Spleen (tissue), 11 donors: ENCODE measurements around the gene SAP130. TPM values are rescaled to one million over a fixed set of nuclear protein-coding genes. Genes with fewer than 3 reads are reported as not detected.

Experiments used
- DNase-seq: peaks from one replicate; pipeline ENCODE4 v3.0.0-alpha.2; 2020
- H3K27ac ChIP-seq, 8 donors: fragments of 200-600 bp; sonication (generic) in 7 of 8; 1 replicate in 4 of 8; 2 replicates in 4 of 8; pipeline versions ENCODE4 v1.5.0 to v1.8.0; 2016 to 2021; ENCODE audit warnings: inconsistent platforms in 4 of 8, mild to moderate bottlenecking in 4 of 8, moderate library complexity in 1 of 8
- H3K27me3 ChIP-seq, 7 donors: fragments of 200-600 bp; sonication (generic) in 6 of 7; replicated peaks in 1 of 7; 1 replicate in 4 of 7; 2 replicates in 3 of 7; pipeline versions ENCODE4 v1.5.0 to v1.8.0; 2016 to 2021; ENCODE audit warnings: inconsistent platforms in 3 of 7, mild to moderate bottlenecking in 1 of 7
- H3K36me3 ChIP-seq, 6 donors: fragments of 200-600 bp; sonication (generic) in 5 of 6; 1 replicate in 4 of 6; 2 replicates in 2 of 6; pipeline versions ENCODE4 v1.5.0 to v1.8.0; 2016 to 2021; ENCODE audit warnings: inconsistent platforms in 2 of 6
- H3K4me1 ChIP-seq, 6 donors: fragments of 200-600 bp; sonication (generic) in 5 of 6; 1 replicate in 3 of 6; 2 replicates in 3 of 6; pipeline versions ENCODE4 v1.5.0 to v1.8.0; 2016 to 2021; ENCODE audit warnings: inconsistent platforms in 3 of 6
- H3K4me3 ChIP-seq, 8 donors: fragments of 200-600 bp; sonication (generic) in 7 of 8; 1 replicate in 4 of 8; 2 replicates in 4 of 8; pipeline versions ENCODE4 v1.5.0 to v1.8.0; 2016 to 2021; ENCODE audit warnings: inconsistent platforms in 4 of 8, mild to moderate bottlenecking in 4 of 8, moderate library complexity in 2 of 8
- H3K9me3 ChIP-seq, 8 donors: fragments of 200-600 bp; sonication (generic) in 7 of 8; 1 replicate in 4 of 8; 2 replicates in 4 of 8; pipeline versions ENCODE4 v1.5.0 to v1.8.0; 2016 to 2021; ENCODE audit warnings: inconsistent platforms in 4 of 8
- CTCF ChIP-seq, 11 experiments: fragments of 200-600 bp in 7 of 11; fragments of 450-650 bp in 4 of 11; sonication (generic) in 4 of 11; IDR thresholded peaks in 8 of 11; conservative IDR thresholded peaks in 3 of 11; 1 replicate in 7 of 11; 2 replicates in 4 of 11; pipeline versions ENCODE4 v1.4.0 to v1.8.0; 2016 to 2021; ENCODE audit warnings: antibody characterized with exemption in 11 of 11, inconsistent platforms in 4 of 11, mild to moderate bottlenecking in 1 of 11
- POLR2A ChIP-seq, 3 donors: fragments of 450-650 bp; IDR thresholded peaks; one replicate each; pipeline ENCODE4 v1.5.1; 2017; ENCODE audit warnings: antibody characterized with exemption in 3 of 3, mild to moderate bottlenecking in 1 of 3
- POLR2AphosphoS5 ChIP-seq, 3 donors: sonication (generic); formaldehyde crosslinking; IDR thresholded peaks; one replicate each; pipeline ENCODE4 v1.5.1; 2017; ENCODE audit warnings: antibody characterized with exemption in 3 of 3
- WGBS, 5 donors: extraction: QIAGEN DNeasy Blood & Tissue Kit in 3 of 5; methylation state at CpG; one replicate each; pipeline versions ENCODE4 v1.1.5 to v1.1.7; 2013 to 2018; 5-methylcytosine and 5-hydroxymethylcytosine counted together
- intact Hi-C: fragments of 100-400 bp; cut with DNase I; formaldehyde crosslinking; loops from one replicate; pipeline ENCODE4 v1.15.0; 2023; ENCODE audit warnings: low total_unique reads
- polyA plus RNA-seq, 3 donors: library from polyadenylated mRNA; stranded (reverse); fragments of 200-250 nt; gene quantifications; one replicate each; pipeline ENCODE4 v1.2.1, GENCODE V29; 2013
- total RNA-seq, 7 donors: library from RNA; depleted of rRNA in 3 of 7; stranded (reverse); fragments of >200 nt in 3 of 7; fragmentation: NEBNext Ultra II Directional in 4 of 7; extraction: Animal tissue kit (Norgen Biotek cat#: 25700) in 4 of 7; gene quantifications; one replicate each; pipeline versions ENCODE4 v1.1.0 to v1.2.1, GENCODE V29; 2016 to 2021
- donor health status: healthy with polysubstance abuse.
- donor health status: DM: no; HTN: no; CAD: no; lungs with moderate emphysema.
- donor health status: DM: no; HTN: no; CAD: no.
- donor health status: Bipolar disorder and iron deficiency.
- donor health status: healthy.
- donor health status: DM: no; HTN: no; CAD: no.
- donor health status: DM: yes; HTN: yes; CAD: no.

SAP130 gene
- total and polyA plus RNA-seq, 10 donors = 3.6 to 23.5 (median 16.5) TPM

GRCh38 chr2:128016620-128017019 lies 11.2 kb downstream of the SAP130 start:
- H3K4me3 ChIP-seq = no peak overlapping the region
- no peak overlapping the region for H3K27ac ChIP-seq
- no peaks in the 10 kb centered on the region for H3K27me3 ChIP-seq
- no peaks in the 10 kb centered on the region for H3K4me1 ChIP-seq
- peaks cover 3 to 97% (median 62%) of the 10 kb centered on the region in 6 donors for H3K36me3 ChIP-seq
- WGBS, 5 donors = 94 to 97% (median 95%) methylated on average over 2 of the region's 2 CpGs
- no peaks in the 10 kb centered on the region for H3K9me3 ChIP-seq
- intact Hi-C loops = no loop called here
- DNase-seq = no peak
- TF ChIP-seq POLR2A (IDR thresholded peaks at IDR 0.05) (no peak), POLR2AphosphoS5 (IDR thresholded peaks at IDR 0.05) (no peak), CTCF (IDR thresholded peaks at IDR 0.05 in 8 of 11, conservative IDR thresholded peaks at IDR 0.05 in 3 of 11) (no peak)

GRCh38 chr2:128012698-128013097 lies 15.2 kb downstream of the SAP130 start:
- no peaks in the 10 kb centered on the region for H3K27me3 ChIP-seq
- H3K4me3 ChIP-seq = no peak overlapping the region
- intact Hi-C loops = no loop called here
- peaks cover 3 to 100% (median 98%) of the 10 kb centered on the region in 6 donors for H3K36me3 ChIP-seq
- DNase-seq = no peak
- no peaks in the 10 kb centered on the region for H3K4me1 ChIP-seq
- H3K27ac ChIP-seq = no peak overlapping the region
- no peak for TF ChIP-seq POLR2A (IDR thresholded peaks at IDR 0.05)
- TF ChIP-seq POLR2AphosphoS5 (IDR thresholded peaks at IDR 0.05) = no peak
- no peak for TF ChIP-seq CTCF (IDR thresholded peaks at IDR 0.05 in 8 of 11, conservative IDR thresholded peaks at IDR 0.05 in 3 of 11)
- no peaks in the 10 kb centered on the region for H3K9me3 ChIP-seq
- WGBS, 5 donors = 69 to 80% (median 73%) methylated on average over 3 of the region's 3 CpGs

GRCh38 chr2:128008074-128008672 lies 19.7 kb downstream of the SAP130 start:
- Histone ChIP-seq H3K4me3 (no peak overlapping the region), H3K9me3 (no peaks in the 10 kb centered on the region), H3K27ac (no peak overlapping the region), H3K36me3 (peaks cover 0 to 100% (median 96%) of the 10 kb centered on the region in 6 donors), H3K4me1 (no peaks in the 10 kb centered on the region), H3K27me3 (no peaks in the 10 kb centered on the region)
- intact Hi-C loops = no loop called here
- WGBS, 5 donors = 96 to 98% (median 97%) methylated on average over 6 of the region's 6 CpGs
- TF ChIP-seq CTCF (IDR thresholded peaks at IDR 0.05 in 8 of 11, conservative IDR thresholded peaks at IDR 0.05 in 3 of 11) = no peak
- TF ChIP-seq POLR2AphosphoS5 (IDR thresholded peaks at IDR 0.05) = no peak
- no peak for TF ChIP-seq POLR2A (IDR thresholded peaks at IDR 0.05)
- DNase-seq = no peak

- H3K36me3 ChIP-seq = peaks cover 0 to 100% (median 92%) of the 10 kb centered on the region in 6 donors
- no peak for DNase-seq
- H3K4me3 ChIP-seq = no peak overlapping the region
- H3K27ac ChIP-seq = no peak overlapping the region
- no peak for TF ChIP-seq CTCF (IDR thresholded peaks at IDR 0.05 in 8 of 11, conservative IDR thresholded peaks at IDR 0.05 in 3 of 11)
- TF ChIP-seq POLR2AphosphoS5 (IDR thresholded peaks at IDR 0.05) = no peak
- no peak for TF ChIP-seq POLR2A (IDR thresholded peaks at IDR 0.05)
- H3K9me3 ChIP-seq = no peaks in the 10 kb centered on the region
- H3K27me3 ChIP-seq = no peaks in the 10 kb centered on the region
- 53 to 80% (median 72%) methylated on average over 2 of the region's 2 CpGs for WGBS, 5 donors
- intact Hi-C loops = no loop called here
- H3K4me1 ChIP-seq = no peaks in the 10 kb centered on the region
Measured at GRCh38 chr2:128004509-128004908, 23.4 kb downstream of the SAP130 start.
